Endothelial cell of umbilical vein (primary cell): ENCODE measurements around the gene AKAP12. TPM values are rescaled to one million over a fixed set of nuclear protein-coding genes. Genes with fewer than 3 reads are reported as not detected.

ENCODE experiments used
- BruUV-seq: library from RNA; stranded (reverse); fragments of 400-500 nt; replicated peaks from 2 replicates; lab custom pipeline; 2021; lab: Mats Ljungman, UMichigan
- CTCF ChIA-PET: fragments of 300-600, 350-600 bp; sonication (Branson Sonifier 250); formaldehyde crosslinking; loops from one replicate; lab custom pipeline; 2021; ENCODE audit warnings: antibody characterized with exemption, inconsistent platforms; lab: Charles Lee
- POLR2A ChIA-PET: fragments of 300-600, 350-600 bp; sonication (Branson Sonifier 250); formaldehyde crosslinking; loops from one replicate; lab custom pipeline; 2021; ENCODE audit warnings: antibody characterized with exemption, inconsistent platforms; lab: Charles Lee
- DNase-seq: peaks from one replicate; pipeline ENCODE4 v3.0.0-alpha.2; 2011; ENCODE audit warnings: low read depth, low spot score
- FAIRE-seq: peaks from 2 replicates; lab custom pipeline; 2011; peaks lifted over from hg19 to GRCh38; lab: Jason Lieb, UNC
- H2AFZ ChIP-seq: 2 replicates; pipeline ENCODE4 v1.6.0; 2012; ENCODE audit warnings: low read depth, low read length, control low read depth, inconsistent platforms
- H3K27ac ChIP-seq: 2 replicates; pipeline ENCODE4 v1.5.1; 2011; ENCODE audit warnings: low read depth, mild to moderate bottlenecking, control low read depth, low read length, moderate library complexity; ENCODE audit not compliant: insufficient read depth
- H3K27me3 ChIP-seq, 2 experiments: 2 replicates each; pipeline versions ENCODE4 v1.6.0 to v1.6.1; 2011; ENCODE audit warnings: low read length in 2 of 2, mixed read lengths in 1 of 2; ENCODE audit not compliant: control insufficient read depth in 2 of 2, insufficient read depth in 2 of 2
- H3K36me3 ChIP-seq, 2 experiments: 2 replicates in 1 of 2; 3 replicates in 1 of 2; pipeline ENCODE4 v1.5.1; 2011; ENCODE audit warnings: low read length in 2 of 2, mild to moderate bottlenecking in 1 of 2, moderate library complexity in 1 of 2; ENCODE audit not compliant: control insufficient read depth in 2 of 2, insufficient read depth in 2 of 2; ENCODE audit errors: extremely low read depth in 1 of 2
- H3K4me1 ChIP-seq: 3 replicates; pipeline ENCODE4 v1.5.1; 2011; ENCODE audit warnings: mild to moderate bottlenecking, low read length; ENCODE audit not compliant: control insufficient read depth, insufficient read depth; ENCODE audit errors: extremely low read depth
- H3K4me2 ChIP-seq: 2 replicates; pipeline ENCODE4 v1.6.1; 2011; ENCODE audit warnings: low read length, control low read depth, mixed read lengths; ENCODE audit not compliant: insufficient read depth
- H3K4me3 ChIP-seq, 3 experiments: fragments of 200-600 bp in 1 of 3; sonication (generic), shearing (Covaris generic) in 1 of 3; replicated peaks in 1 of 3; 2 replicates each; pipeline ENCODE4 v1.5.1; 2011 to 2016; ENCODE audit warnings: control low read depth in 3 of 3, low read length in 3 of 3, mild to moderate bottlenecking in 2 of 3, inconsistent platforms in 1 of 3, low read depth in 1 of 3, moderate library complexity in 1 of 3; ENCODE audit not compliant: insufficient read depth in 1 of 3
- H3K79me2 ChIP-seq: 2 replicates; pipeline ENCODE4 v1.6.0; 2012; ENCODE audit warnings: low read length, inconsistent platforms; ENCODE audit not compliant: control insufficient read depth, insufficient read depth
- H3K9ac ChIP-seq: replicated peaks from 2 replicates; pipeline ENCODE3; 2011; ENCODE audit warnings: low read length, control low read depth; ENCODE audit not compliant: insufficient read depth; ENCODE audit errors: extremely low read depth
- H3K9me1 ChIP-seq: replicated peaks from 3 replicates; pipeline ENCODE4 v1.6.0; 2011; ENCODE audit warnings: mild to moderate bottlenecking, low read length; ENCODE audit not compliant: control insufficient read depth, insufficient read depth; ENCODE audit errors: extremely low read depth
- H3K9me3 ChIP-seq: replicated peaks from 2 replicates; pipeline ENCODE4 v1.5.1; 2012; ENCODE audit warnings: low read length, inconsistent platforms; ENCODE audit not compliant: control insufficient read depth, insufficient read depth
- H4K20me1 ChIP-seq: replicated peaks from 2 replicates; pipeline ENCODE3; 2011; ENCODE audit warnings: mild to moderate bottlenecking, low read length; ENCODE audit not compliant: control insufficient read depth, insufficient read depth; ENCODE audit errors: extremely low read depth
- EZH2 ChIP-seq: IDR thresholded peaks from 2 replicates; pipeline ENCODE4 v1.6.1; 2012; ENCODE audit warnings: borderline replicate concordance, low read depth, mild to moderate bottlenecking, moderate library complexity, low read length, inconsistent platforms; ENCODE audit not compliant: severe bottlenecking
- FOS ChIP-seq: IDR thresholded peaks from 2 replicates; pipeline ENCODE4 v1.6.1; 2011; ENCODE audit warnings: mild to moderate bottlenecking, low read length, moderate library complexity, borderline replicate concordance; ENCODE audit not compliant: insufficient read depth
- GATA2 ChIP-seq: IDR thresholded peaks from 2 replicates; pipeline ENCODE4 v1.7.0; 2011; ENCODE audit warnings: low read depth, mild to moderate bottlenecking, moderate library complexity, mixed read lengths, low read length; ENCODE audit not compliant: insufficient read length, insufficient read depth
- JUN ChIP-seq: IDR thresholded peaks from 2 replicates; pipeline ENCODE4 v1.6.1; 2011; ENCODE audit warnings: borderline replicate concordance, low read depth; ENCODE audit not compliant: insufficient read length, insufficient read depth
- MAX ChIP-seq: IDR thresholded peaks from 2 replicates; pipeline ENCODE4 v1.6.1; 2011; ENCODE audit not compliant: insufficient read depth, insufficient read length
- MYC ChIP-seq: IDR thresholded peaks from one replicate; pipeline ENCODE4 v1.6.1; 2011; ENCODE audit warnings: mild to moderate bottlenecking, low read depth, low read length
- POLR2A ChIP-seq: IDR thresholded peaks from 2 replicates; pipeline ENCODE4 v1.6.1; 2012; ENCODE audit warnings: low read depth, mild to moderate bottlenecking, control low read depth, low read length
- POLR2AphosphoS5 ChIP-seq: IDR thresholded peaks from 2 replicates; pipeline ENCODE4 v1.6.1; 2012; ENCODE audit warnings: low read depth, mild to moderate bottlenecking, control low read depth, low read length, moderate library complexity; ENCODE audit not compliant: insufficient read depth
- dilution Hi-C: fragments of 300-500 bp; cut with MboI; formaldehyde crosslinking; loops from one replicate; pipeline ENCODE4 v1.15.0; 2019; ENCODE audit warnings: low sequenced_read_pairs; ENCODE audit not compliant: extremely low pct_ligation_motif_present
- intact Hi-C: fragments of 100-400 bp; cut with micrococcal nuclease; formaldehyde crosslinking; loops from one replicate; pipeline ENCODE4 v1.10.0; 2022
- polyA plus RNA-seq, 4 experiments: library from polyadenylated mRNA; depleted of rRNA in 3 of 4; stranded (reverse) in 3 of 4; unstranded in 1 of 4; fragments of >200 nt; gene quantifications; 2 replicates each; pipeline versions ENCODE4 v1.2.1 to v1.2.3, GENCODE V29; 2011 to 2012; ENCODE audit warnings: missing spikeins in 1 of 4
- total RNA-seq: library from RNA; stranded (reverse); gene quantifications from 2 replicates; pipeline ENCODE4 v1.2.3, GENCODE V29; 2021
- TF ChIP-seq, protein P1 (sequence below), 2 donors: IDR thresholded peaks; 1 replicate in 1 of 2; 2 replicates in 1 of 2; pipeline ENCODE4 v1.5.1; 2011; ENCODE audit warnings: low read length in 2 of 2, mild to moderate bottlenecking in 2 of 2, moderate library complexity in 2 of 2, control low read depth in 1 of 2, inconsistent platforms in 1 of 2, low read depth in 1 of 2; ENCODE audit not compliant: insufficient read depth in 1 of 2; ENCODE audit errors: extremely low read depth in 1 of 2

The AKAP12 gene
- total and polyA plus RNA-seq, 2 donors (not counting 3 experiments of a cell fraction or from before 2014, with no cell fraction given) = 46.9 to 340 TPM

DNA sequence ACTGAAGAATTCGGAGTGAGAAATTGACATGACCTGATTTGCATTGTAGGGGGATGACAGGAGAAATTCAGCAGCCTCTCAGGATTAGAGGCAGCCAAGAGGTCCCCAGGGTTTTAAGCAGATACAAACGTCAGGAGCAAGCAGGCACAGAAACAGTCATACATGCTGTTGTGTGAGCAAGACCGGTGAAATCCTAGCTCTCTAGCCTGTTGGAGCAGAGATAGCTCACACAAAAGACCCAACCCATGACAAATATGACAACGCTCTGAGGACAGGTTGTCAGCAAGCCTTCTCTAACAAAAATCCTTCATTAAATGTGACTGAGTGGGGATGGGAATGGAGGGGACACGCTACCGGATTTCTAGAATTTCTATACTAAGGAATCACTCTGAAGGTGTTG lies 23.0 kb upstream of the AKAP12 start:
- Histone ChIP-seq H3K9me1 (no peaks in the 10 kb centered on the region), H2AFZ (no peak overlapping the region), H3K4me1 (no peaks in the 10 kb centered on the region), H3K4me3 (no peak overlapping the region), H3K27me3 (peaks cover 0 to 3% of the 10 kb centered on the region in 2 experiments), H3K27ac (no peak overlapping the region), H3K4me2 (no peak overlapping the region), H3K79me2 (no peaks in the 10 kb centered on the region), H3K9ac (no peak overlapping the region), H3K36me3 (no peaks in the 10 kb centered on the region), H4K20me1 (no peaks in the 10 kb centered on the region), H3K9me3 (no peaks in the 10 kb centered on the region)
- BruUV-seq = no TSS peak
- ChIA-PET CTCF (no interaction called here), POLR2A (interaction anchor here (0.6 kb wide), 1 partner anchor 63 kb away, joined by 3 read pairs; no protein-coding TSS in a partner anchor)
- dilution Hi-C loops = no loop called here
- DNase-seq (no peak), FAIRE-seq (no peak)
- intact Hi-C loops = no loop called here
- TF ChIP-seq FOS (no peak), GATA2 (no peak), JUN (no peak), POLR2AphosphoS5 (no peak), POLR2A (no peak), MYC (no peak), EZH2 (no peak), MAX (no peak)
- TF ChIP-seq, protein P1, sequence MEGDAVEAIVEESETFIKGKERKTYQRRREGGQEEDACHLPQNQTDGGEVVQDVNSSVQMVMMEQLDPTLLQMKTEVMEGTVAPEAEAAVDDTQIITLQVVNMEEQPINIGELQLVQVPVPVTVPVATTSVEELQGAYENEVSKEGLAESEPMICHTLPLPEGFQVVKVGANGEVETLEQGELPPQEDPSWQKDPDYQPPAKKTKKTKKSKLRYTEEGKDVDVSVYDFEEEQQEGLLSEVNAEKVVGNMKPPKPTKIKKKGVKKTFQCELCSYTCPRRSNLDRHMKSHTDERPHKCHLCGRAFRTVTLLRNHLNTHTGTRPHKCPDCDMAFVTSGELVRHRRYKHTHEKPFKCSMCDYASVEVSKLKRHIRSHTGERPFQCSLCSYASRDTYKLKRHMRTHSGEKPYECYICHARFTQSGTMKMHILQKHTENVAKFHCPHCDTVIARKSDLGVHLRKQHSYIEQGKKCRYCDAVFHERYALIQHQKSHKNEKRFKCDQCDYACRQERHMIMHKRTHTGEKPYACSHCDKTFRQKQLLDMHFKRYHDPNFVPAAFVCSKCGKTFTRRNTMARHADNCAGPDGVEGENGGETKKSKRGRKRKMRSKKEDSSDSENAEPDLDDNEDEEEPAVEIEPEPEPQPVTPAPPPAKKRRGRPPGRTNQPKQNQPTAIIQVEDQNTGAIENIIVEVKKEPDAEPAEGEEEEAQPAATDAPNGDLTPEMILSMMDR (IDR thresholded peaks at IDR 0.05; ENCODE audit: extremely low read depth in 1 of 2, insufficient read depth in 1 of 2, low read depth in 1 of 2, low read length in 2 of 2) = no peak
